Stimulated activated CD4-positive, alpha-beta T cell treated with anti-CD3 and anti-CD28 coated beads, Interleukin-4, amount 100 ng/mL, for 4 hours (primary cell): Measurements from ENCODE around the gene GPN1.
"Not testable (repeated sequence)": the region's sequence is repeated elsewhere in the genome, so short reads cannot be mapped to it uniquely, and the experiment has no call there.

Source experiments
- DNase-seq, 2 experiments: peaks; one replicate each; pipeline ENCODE4 v3.0.0-alpha.2; 2020

GPN1 gene

DNA sequence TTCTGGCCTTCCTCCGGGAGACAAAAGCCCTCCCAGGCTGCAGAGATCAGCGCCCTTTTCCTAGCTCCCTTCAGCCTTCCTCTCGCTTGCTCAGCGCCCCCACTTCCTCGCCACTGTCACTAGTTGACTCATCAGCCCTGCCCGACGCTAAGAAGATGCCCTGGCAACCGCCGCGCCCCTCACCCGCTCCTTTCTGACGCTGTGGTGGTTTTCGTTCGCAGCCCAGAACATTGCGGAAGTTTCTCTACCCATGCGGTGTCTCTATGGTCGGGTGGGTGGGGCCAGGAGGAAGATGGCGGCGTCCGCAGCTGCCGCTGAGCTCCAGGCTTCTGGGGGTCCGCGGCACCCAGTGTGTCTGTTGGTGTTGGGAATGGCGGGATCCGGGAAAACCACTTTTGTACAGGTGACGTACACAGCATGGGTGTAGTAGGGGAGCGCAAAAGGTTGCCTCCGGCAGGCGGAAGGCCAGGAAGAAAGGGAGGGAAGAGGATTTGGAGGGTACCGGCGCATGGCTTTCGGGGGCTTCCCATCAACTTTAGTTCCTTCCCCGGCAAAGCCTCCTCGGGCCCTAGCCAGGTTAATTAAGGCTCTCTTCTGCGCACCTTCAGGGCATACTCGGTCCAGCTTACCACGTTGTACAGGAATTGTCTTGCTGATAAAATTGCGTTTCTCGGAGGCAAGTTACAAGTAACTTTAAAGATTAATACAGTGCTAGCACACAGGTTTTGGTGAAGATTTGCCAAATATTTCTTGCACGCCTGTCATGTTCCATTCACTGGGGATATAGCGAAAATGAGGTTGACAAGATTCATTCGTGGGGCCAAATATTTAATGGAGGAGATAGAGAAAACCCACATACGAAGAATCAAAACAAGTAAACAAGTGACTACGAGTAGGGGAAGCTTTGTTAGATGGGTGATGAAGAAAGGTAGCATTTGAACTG lies at the start of gene GPN1, which contains the start of gene CCDC121:
Gene GPN1, plus strand, starts transcription at position 284 of the 943 bp plus-strand sequence. Its CDS starts 9 bp downstream, at position 293.
Gene CCDC121, minus strand, starts transcription at position 246 of the 943 bp plus-strand sequence. CDS start 1,213 bp downstream, outside the sequence.
- DNase-seq = peak; percentile 87 to 96

DNA sequence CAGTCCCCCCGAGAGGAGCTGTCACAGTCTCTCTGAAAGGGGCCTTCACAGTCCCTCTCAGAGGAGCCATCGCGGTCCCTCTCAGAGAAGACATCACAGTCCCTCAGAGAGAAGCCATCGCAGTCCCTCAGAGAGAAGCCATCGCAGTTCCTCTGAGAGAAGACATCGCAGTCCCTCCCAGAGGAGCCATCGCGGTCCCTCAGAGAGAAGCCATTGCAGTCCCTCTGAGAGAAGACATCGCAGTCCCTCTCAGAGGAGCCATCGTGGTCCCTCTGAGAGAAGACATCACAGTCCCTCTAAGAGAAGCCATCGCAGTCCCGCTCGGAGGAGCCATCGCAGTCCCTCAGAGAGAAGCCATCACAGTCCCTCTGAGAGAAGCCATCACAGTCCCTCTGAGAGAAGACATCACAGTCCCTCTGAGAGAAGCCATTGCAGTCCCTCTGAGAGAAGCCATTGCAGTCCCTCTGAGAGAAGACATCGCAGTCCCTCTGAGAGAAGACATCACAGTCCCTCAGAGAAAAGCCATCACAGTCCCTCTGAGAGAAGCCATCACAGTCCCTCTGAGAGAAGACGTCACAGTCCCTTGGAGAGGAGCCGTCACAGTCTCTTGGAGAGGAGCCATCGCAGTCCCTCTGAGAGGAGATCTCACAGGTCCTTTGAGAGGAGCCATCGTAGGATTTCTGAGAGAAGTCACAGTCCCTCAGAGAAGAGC lies 47.3 kb upstream of the GPN1 start:
- peak in 1 of 2 experiments; percentile 8 for DNase-seq

DNA sequence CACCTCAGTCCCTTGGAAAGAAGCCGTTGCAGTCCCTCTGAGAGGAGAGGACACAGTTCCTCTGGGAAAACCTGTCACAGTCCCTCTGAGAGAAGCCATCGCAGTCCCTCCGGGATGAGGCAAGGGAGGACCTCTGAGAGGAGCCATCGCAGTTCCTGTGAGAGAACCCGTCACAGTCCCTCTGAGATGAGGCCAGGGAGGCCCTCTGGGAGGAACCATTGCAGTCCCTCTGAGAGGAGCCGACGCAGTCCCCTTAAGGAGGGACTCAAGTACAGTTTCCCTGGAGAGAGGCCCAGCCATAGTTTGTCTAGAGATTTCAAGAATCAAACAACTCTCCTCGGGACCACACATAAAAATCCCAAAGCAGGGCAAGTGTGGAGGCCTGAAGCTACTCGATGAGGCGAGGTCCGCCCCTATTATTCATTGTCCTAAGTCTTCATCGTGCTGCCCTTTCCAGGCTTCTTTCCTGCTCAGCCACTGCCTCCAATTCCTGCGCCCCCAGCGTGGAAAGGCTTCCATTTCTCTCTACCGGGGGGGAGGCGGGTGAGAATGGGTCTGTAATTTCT lies 46.6 kb upstream of the GPN1 start:
- no peak for DNase-seq

DNA sequence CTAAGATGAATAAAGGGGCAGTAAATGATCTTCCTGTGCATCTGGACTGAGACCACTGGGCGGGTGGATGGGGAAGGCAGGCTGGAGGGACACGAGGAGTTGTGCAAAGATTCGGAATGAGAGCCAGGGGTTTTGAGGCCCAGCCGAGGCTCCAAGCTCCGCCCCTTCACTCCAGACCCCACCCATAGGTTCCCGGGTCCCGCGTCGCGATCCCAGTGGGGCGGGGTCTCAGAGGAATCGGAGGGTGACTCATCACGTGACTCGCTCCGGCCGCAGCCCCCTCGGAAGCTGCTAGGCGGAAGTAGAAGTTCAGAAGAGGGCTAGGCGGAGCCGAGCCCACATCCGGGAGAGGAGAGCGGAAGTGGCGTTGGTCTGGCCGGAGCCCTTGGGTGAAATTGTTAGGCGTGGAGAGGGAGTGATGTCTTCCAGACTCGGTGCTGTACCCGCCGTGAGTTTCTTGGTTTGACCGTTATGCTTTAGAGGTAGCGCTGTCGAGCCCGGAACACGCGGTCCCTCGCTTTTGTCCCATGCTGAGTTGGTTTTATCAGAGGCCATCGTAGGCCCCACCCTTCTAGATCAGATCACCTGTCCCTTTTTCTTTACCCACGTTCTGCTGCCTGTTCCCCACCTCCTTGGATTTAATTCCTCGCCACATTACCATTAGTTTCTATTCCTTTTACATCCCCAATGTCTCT lies 46.0 kb upstream of the GPN1 start, which contains the start of gene ZNF512:
Gene ZNF512, plus strand, starts transcription at position 348 of the 695 bp plus-strand sequence. Its CDS starts 71 bp downstream, at position 419.
- DNase-seq = peak; percentile 77 to 82

DNA sequence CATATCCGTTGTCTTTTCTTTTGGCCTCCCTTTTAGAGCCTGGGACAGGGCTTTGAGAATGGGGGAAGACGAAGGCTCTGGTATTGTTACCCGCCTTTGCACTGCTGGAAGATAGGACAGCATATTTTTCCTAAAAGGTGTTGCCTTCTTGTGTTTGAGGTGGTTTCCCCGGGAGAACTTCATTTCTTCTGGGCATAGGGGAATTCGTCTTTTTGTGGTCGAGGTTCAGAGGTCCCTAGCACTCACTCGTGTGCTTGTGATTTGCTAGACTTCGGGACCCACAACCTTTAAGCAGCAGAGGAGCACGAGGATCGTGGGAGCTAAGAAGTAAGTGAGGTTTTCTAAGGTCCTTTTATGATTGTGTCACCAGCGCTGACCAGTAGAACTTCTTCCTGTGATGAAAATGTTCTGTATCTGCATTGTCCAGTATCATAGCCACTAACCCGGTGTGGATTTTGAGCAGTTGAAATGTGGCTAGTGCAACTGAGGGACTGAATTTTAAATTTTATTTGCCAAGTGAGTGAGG lies 45.4 kb upstream of the GPN1 start:
- DNase-seq = no peak

DNA sequence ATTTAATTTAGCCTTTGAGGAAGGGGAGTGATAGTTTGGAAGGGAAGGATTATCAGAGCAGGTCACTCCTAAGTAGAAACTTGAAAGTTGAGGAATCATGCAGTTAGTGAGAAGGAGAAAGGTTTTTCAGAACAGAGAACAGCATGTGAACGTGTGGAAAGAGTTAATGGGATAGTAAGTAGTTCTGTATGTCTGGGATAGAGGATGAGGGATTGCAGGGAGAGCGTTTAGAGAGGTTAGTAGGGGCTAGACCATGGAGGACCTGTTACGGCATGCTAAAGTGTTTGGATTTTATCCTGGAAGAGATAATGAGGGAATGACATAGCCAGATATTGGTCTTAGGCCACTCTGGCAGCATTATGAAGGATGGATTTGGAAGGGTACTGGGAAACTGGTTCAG lies 44.3 kb upstream of the GPN1 start:
- no peak for DNase-seq

DNA sequence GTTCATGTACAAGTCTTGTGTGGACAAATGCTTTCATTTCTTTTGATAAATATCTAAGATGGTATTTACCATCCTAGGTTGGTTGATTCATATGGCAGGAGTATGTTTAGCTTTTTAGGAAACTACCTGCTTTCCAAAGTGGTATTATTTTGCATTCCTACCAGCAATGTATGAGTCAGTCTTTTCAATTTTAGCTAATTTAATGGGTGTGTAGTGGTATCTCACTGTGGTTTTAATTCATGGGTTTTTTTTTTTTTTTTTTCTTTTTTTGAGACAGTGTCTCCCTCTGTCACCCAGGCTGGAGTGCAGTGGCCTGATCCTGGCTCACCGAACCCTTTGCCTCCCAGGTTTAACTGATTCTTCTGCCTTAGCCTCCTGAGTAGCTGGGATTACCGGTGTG lies 41.8 kb upstream of the GPN1 start:
- DNase-seq = no peak

DNA sequence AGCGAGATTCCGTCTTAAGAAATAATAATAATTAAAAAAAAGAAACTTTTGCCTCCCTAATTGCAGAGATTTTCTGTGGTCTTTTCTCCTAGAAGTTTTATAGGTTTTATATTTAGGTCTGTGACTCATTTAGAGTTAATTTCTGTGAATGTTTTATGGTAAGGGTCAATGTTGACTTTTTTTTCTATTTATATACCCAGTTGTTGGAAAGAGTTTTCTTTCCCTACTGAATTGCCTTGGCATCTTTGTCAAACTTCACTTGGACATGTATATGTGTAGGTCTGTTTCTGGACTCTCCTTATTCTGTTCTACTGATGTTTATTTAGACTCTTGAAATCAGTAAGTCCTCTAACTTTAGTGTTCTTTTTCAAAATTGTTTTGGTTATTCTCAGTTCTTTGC lies 40.5 kb upstream of the GPN1 start:
- DNase-seq = no peak

DNA sequence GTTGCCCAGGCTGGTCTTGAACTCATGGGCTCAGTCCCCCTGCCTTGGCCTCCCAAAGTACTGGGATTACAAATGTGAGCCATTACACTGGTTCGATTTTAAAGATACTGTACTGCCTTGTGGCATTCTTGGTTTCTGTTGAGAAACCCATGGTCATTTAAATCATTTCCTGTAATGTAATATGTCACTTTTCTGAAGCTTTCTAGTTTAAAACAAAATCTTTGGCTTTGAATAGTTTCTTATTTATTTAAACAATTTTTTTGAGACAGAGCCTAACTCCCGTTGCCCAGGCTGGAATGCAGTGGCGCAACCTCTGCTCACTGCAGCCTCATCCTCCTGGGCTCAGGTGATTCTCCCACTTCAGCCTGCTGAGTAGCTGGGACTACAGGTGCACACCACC lies 37.1 kb upstream of the GPN1 start:
- no peak for DNase-seq

DNA sequence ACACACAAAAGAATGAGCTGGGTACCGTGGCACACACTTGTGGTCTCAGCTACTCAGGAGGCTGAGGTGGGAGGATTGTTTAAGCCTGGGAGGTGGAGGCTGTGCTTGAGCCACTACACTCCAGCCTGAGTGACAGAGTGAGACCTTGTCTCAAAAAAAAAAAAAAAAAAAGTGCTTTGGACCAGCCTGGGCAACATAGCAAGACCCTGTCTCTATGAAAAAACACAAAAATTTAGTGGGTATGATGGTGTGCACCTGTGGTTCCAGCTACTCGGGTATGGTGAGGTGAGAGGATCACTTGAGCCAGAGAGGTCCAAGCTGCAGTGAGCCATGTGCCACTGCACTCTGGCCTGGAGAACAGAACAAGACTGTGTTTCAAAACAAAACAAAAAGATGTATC lies 35.6 kb upstream of the GPN1 start:
- no peak for DNase-seq

DNA sequence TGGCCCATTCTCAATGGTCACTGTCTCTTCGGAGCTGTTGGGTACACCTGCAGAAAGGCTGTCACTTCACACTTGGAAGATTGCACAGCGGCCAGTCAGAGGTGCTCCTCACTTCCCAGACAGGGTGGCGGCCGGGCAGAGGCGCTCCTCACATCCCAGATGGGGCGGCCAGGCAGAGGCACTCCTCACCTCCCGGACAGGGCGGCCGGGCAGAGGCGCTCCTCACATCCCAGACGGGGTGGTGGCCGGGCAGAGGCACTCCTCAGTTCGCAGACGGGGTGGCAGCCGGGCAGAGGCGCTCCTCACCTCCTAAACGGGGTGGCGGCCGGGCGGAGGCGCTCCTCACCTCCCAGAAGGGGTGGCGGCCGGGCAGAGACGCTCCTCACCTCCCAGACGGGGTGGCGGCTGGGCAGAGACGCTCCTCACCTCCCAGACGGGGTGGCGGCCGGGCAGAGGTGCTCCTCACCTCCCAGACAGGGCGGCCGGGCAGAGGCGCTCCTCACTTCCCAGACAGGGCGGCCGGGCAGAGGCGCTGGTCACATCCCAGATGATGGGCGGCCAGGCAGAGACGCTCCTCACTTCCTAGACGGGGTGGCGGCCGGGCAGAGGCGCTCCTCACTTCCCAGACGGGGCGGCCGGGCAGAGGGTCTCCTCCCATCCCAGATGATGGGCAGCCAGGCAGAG lies 34.7 kb upstream of the GPN1 start:
- DNase-seq = not testable (repeated sequence)

DNA sequence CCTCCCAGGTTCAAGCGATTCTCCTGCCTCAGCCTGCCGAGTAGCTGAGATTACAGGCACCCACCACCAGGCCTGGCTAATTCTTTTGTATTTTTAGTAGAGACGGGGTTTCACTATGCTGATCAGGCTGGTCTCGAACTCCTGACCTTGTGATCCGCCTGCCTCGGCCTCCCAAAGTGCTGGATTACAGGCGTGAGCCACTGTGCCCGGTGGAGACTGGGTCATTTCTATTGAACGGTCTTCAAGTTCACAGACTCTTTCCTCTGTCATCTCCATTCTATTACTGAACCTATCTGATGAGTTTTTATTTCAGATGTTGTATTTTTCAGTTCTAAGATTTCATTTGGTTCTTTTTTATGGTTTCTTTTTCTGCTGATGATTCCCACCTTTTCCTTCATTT lies 33.4 kb upstream of the GPN1 start:
- DNase-seq = not testable (repeated sequence)

DNA sequence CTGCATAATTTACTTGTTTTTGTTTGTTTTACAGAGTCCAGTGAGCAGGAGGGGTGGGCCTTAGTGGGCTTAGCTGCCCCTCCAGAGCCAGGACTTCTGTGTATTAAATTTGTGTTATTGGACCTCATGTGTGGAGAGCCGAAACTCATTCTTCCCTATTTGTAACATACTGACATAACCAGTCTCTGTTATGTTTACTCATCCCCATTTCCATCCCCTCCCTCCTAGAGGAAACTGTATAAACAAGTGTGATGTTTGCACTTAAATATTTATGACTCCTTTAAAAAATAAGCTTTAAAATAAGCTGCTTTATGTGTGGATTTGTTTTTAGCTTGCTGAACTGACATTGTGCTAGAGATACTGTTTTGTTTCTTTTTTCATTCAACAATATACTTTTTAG lies 32.2 kb upstream of the GPN1 start:
- DNase-seq = no peak

DNA sequence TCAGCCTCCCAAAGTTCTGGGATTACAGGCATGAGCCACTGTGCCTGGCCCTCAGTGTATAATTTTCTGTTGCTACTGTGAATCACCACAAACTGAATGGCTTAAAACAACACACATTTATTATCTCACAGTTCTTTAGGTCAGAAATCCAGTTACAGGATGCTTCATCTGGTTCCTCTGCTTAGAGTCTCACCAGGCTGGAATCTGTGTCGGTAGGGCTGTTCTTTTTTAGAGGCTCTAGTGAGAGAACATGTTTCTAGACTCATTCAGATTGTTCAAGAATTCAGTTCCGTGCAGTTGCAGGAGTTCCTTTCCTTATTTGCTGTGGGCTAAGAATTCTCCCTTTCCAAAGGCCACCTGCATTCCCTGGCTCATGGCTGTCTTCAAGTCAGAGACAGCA lies 22.2 kb upstream of the GPN1 start:
- no peak for DNase-seq

DNA sequence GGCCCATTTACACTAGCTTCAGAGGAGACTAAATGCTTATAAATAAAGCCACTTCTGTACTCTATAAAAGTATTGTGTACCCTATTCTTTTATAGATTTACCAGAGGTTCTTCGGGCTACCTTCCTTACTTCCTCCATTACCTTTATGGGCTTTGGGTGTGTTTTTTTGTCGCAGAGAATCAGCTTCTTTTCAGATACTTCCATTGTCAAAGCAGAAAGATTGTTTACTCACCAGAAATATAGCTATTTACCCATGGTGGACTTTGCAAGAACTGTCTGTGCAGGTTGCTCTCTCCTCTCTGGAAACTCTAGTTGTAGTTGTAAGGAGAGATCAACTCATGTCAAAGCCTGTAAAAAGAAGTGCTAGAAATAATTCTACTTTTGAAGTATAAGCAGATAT lies 14.9 kb upstream of the GPN1 start:
- no peak for DNase-seq

DNA sequence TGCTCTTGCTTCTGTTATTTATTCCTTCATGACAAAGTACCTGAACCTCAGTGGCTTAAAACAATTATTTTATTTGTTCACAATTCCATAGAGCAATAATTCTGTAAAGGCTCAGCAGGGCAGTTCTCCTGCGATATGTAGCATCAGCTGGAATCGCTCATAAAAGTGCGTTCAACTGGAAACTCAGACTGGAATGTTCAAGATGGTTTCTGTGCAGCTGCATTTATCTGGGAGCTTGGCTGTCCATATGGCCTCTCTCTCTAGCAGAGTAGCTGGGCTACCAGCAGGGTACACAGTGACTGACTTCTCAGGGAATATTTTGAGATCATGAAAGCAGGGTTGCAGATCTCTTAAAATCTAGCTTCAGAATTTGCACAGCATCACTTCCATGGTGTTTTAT lies 13.5 kb upstream of the GPN1 start:
- DNase-seq = no peak

DNA sequence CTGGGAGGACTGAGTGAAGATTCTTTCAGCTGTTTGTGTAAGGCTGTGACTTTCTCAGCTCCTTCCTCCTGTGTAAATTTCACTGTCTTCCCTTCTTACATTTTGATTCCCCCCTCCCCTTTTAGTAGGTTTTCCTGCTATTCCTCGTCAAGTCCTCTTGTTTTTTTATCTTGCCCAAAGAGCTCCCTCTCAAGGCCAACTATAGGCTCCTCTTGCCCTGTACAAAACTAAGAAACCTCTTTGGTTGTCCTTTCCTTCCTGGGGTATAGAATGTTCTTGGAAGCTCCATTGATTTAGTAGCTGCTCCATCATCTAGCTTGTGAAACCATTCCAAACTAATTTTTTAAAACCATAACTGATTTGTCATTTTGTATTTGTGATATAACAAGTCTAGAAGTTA lies 7.3 kb upstream of the GPN1 start:
- DNase-seq = no peak

DNA sequence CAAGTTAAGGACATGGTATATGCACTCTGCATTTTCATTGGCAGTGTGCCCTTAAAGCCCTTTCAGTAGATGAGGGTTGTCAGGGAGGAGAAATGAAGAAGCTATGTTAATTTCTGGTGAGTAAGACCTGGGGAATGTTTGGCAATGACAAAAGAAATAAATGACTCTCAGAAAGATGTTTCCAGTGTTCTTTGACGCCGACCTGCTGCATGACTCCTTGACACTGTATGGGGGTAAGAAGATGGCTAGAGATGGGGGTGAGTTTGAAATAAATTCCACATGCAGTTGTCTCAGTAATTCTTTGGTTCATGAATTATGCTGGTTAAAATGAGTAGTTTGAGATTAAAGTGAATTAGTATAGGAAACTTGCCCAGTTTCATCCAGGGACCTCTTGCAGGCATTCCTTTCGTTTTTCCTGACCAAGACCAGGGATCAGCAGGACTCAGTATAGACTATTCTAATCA lies 5.9 kb upstream of the GPN1 start:
- no peak for DNase-seq

DNA sequence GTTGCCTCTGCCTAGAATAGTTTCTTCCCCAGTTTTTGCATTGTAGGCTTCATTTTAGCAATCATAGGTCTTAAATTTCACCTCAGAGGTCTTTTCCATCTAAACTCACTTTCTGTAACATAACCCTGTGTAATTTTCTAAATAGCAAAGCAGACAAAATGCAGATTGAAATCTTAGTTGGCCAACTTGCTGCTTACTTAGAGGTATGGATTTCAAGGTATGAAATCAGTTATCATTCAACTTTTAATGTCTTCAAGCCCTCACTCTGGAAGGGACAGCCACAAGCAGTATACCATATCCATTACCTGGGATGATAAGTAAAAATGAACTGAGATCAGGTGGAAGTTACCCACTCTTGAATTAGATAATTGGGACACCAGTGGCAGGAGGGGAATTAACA lies 3.9 kb upstream of the GPN1 start:
- DNase-seq = no peak

DNA sequence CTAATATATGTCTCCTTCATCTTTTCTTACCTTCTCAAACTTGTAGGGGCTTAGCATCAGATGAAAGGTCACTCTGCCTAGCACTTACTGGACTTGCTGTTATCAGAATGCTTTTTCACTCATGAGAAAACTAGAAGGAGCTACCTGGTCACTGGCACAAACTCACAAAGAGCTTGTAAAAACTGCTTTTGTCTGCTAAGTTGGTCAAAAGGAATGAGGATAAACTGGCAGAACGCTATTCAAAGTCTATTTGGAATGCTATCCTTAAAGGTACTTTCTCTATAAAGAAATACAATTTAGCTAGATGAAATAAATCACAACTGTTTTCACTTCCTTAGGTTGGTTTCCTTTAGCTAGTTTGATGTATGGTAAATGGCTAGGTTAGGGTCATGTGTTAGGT lies 2.5 kb upstream of the GPN1 start:
- DNase-seq = not testable (repeated sequence)

DNA sequence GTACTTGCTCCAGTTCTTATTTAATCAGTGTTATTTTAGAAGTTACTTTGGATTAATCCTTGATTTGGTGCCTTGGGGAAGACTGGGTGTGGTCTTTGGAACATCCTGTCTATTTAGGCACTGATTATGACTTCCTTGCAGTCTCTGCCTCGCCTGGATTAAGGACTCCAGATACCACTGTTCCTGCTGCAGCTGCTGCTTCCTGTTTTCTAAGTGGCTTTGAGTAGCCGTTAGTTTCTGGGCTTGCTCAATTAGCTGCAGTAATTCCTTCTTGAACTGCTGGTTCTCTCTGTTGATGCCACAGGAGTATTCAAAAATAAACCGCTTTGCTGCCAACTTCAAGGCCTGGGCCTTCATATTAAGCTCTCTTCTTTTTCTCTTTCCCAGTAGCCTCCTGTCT lies 1.9 kb upstream of the GPN1 start:
- DNase-seq = not testable (repeated sequence)
